Natural killer cell (primary cell): Measurements from ENCODE around the gene KCNK6. TPM values are rescaled to one million over a fixed set of nuclear protein-coding genes. Genes with fewer than 3 reads are reported as not detected.

Experiments used
- total RNA-seq, 4 donors: library from RNA; stranded (reverse); fragments of 120-200 nt in 1 of 4; gene quantifications; one replicate each; pipeline versions ENCODE4 v1.2.3 to v1.2.4, GENCODE V29; 2013 to 2022

Gene KCNK6
- total RNA-seq, 3 donors from 2014 or later (not counting 1 experiment from before 2014, with no cell fraction given) = 2.1 to 6.2 (median 2.5) TPM

Other genes starting within 250 kb of the KCNK6 start
- not detected for gene DPF1, start 95.6 kb upstream of the KCNK6 start, total RNA-seq
- gene PPP1R14A, start 63.5 kb upstream of the KCNK6 start, total RNA-seq = 1 to 10 TPM in 2 of 3 donors, not detected in 1; 1.1 to 1.6 TPM
- 10 to 100 TPM in 1 of 3 donors, 1 to 10 TPM in 2; 2.7 to 13.7 (median 6.9) TPM for gene SPINT2, start 55.3 kb upstream of the KCNK6 start, total RNA-seq
- 1 to 10 TPM in 2 of 3 donors, not detected in 1; 1.5 to 4.0 TPM for gene C19orf33, start 15.6 kb upstream of the KCNK6 start, total RNA-seq
- 10 to 100 TPM; 23.2 to 28.4 (median 24.1) TPM for gene YIF1B, start 3.9 kb upstream of the KCNK6 start, total RNA-seq
- gene CATSPERG, start 16.0 kb downstream of the KCNK6 start, total RNA-seq = 10 to 100 TPM; 16.6 to 29.2 (median 25.6) TPM
- 100 to 1,000 TPM; 109 to 115 (median 109) TPM for gene PSMD8, start 54.7 kb downstream of the KCNK6 start, total RNA-seq
- not detected for gene GGN, start 68.2 kb downstream of the KCNK6 start, total RNA-seq
- 1 to 10 TPM; 1.1 to 4.2 (median 1.3) TPM for gene SPRED3, start 68.9 kb downstream of the KCNK6 start, total RNA-seq
- gene FAM98C, start 83.2 kb downstream of the KCNK6 start, total RNA-seq = 10 to 100 TPM; 36.9 to 42.1 (median 41.6) TPM
- 1 to 10 TPM; 2.3 to 9.3 (median 5.7) TPM for gene RASGRP4, start 106.4 kb downstream of the KCNK6 start, total RNA-seq
- 1 to 10 TPM in 1 of 3 donors, under 1 TPM in 2; 0.05 to 1.0 (median 0.65) TPM for gene RYR1, start 113.8 kb downstream of the KCNK6 start, total RNA-seq